HCT116 (cell line): ENCODE measurements around the gene ABCC5. TPM values are rescaled to one million over a fixed set of nuclear protein-coding genes. Genes with fewer than 3 reads are reported as not detected.

Experiments
- ATAC-seq: fragments of 200-7000 bp; cut with Tn5 transposase; 2 replicates; pipeline ENCODE4 v1.9.1; 2020; ENCODE audit warnings: mild to moderate bottlenecking, moderate library complexity
- BruUV-seq: library from RNA; stranded (reverse); fragments of 400-500 nt; replicated peaks from 2 replicates; lab custom pipeline; 2021; lab: Mats Ljungman, UMichigan
- CTCF ChIA-PET: fragments of 300-600 bp; sonication (Branson Sonifier 250); formaldehyde crosslinking; loops from one replicate; lab custom pipeline; 2021; ENCODE audit warnings: antibody characterized with exemption; lab: Charles Lee
- POLR2A ChIA-PET: fragments of 300-600, 350-600 bp; sonication (Branson Sonifier 250); formaldehyde crosslinking; loops from one replicate; lab custom pipeline; 2021; ENCODE audit warnings: antibody characterized with exemption; lab: Charles Lee
- RAD21 ChIA-PET, 2 experiments: fragments of 300-600 bp; sonication (Branson Sonifier 250); formaldehyde crosslinking; loops; one replicate each; lab custom pipeline; 2023; ENCODE audit warnings: low total read pairs in 2 of 2; ENCODE audit not compliant: uncharacterized antibody in 2 of 2, unreplicated experiment in 2 of 2, low non-redundant PET in 1 of 2; lab: Charles Lee
- DNase-seq: peaks from one replicate; pipeline ENCODE4 v3.0.0-alpha.2; 2010; ENCODE audit warnings: low read depth, low spot score
- H2AFZ ChIP-seq: fragments of 200-600 bp; shearing (Covaris generic), sonication (generic); 2 replicates; pipeline ENCODE4 v1.6.1; 2017; ENCODE audit warnings: low read depth, mixed run types, mixed read lengths, antibody characterized with exemption, low read length; ENCODE audit not compliant: poor library complexity, severe bottlenecking
- H3K27ac ChIP-seq: 2 replicates; pipeline ENCODE4 v1.5.1; 2012; ENCODE audit warnings: low read depth, low read length
- H3K27me3 ChIP-seq: fragments of 200-600 bp; sonication (generic); 2 replicates; pipeline ENCODE4 v1.6.1; 2016; ENCODE audit warnings: mixed run types, low read length, mixed read lengths; ENCODE audit not compliant: insufficient read depth
- H3K36me3 ChIP-seq, 2 experiments: fragments of 200-500 bp in 1 of 2; fragments of 200-600 bp in 1 of 2; sonication (Bioruptor generic) in 1 of 2; sonication (generic) in 1 of 2; 2 replicates each; pipeline versions ENCODE4 v1.5.1 to v1.6.1; 2014 to 2016; ENCODE audit warnings: low read length in 2 of 2, inconsistent platforms in 1 of 2, mixed read lengths in 1 of 2, mixed run types in 1 of 2; ENCODE audit not compliant: insufficient read depth in 2 of 2, control insufficient read depth in 1 of 2
- H3K4me1 ChIP-seq, 2 experiments: fragments of 200-600 bp in 1 of 2; sonication (generic) in 1 of 2; 2 replicates each; pipeline versions ENCODE4 v1.5.1 to v1.6.1; 2012 to 2017; ENCODE audit warnings: low read length in 2 of 2, inconsistent platforms in 1 of 2, mild to moderate bottlenecking in 1 of 2, mixed read lengths in 1 of 2, mixed run types in 1 of 2, moderate library complexity in 1 of 2; ENCODE audit not compliant: insufficient read depth in 2 of 2, control insufficient read depth in 1 of 2
- H3K4me2 ChIP-seq: fragments of 200-600 bp; sonication (generic); 2 replicates; pipeline ENCODE4 v1.6.1; 2017; ENCODE audit warnings: mixed run types, low read length, mixed read lengths
- H3K4me3 ChIP-seq, 2 experiments: fragments of 200-600 bp in 1 of 2; sonication (generic) in 1 of 2; replicated peaks in 1 of 2; 2 replicates each; pipeline ENCODE4 v1.5.1; 2011 to 2016; ENCODE audit warnings: low read length in 2 of 2, control low read depth in 1 of 2, low read depth in 1 of 2, mild to moderate bottlenecking in 1 of 2, mixed read lengths in 1 of 2, mixed run types in 1 of 2
- H3K79me2 ChIP-seq: fragments of 200-600 bp; sonication (generic); 2 replicates; pipeline ENCODE4 v1.6.1; 2017; ENCODE audit warnings: mild to moderate bottlenecking, mixed run types, low read length, moderate library complexity, mixed read lengths; ENCODE audit not compliant: insufficient read depth
- H3K9ac ChIP-seq: fragments of 200-600 bp; sonication (generic); 2 replicates; pipeline ENCODE4 v1.6.1; 2016; ENCODE audit warnings: low read length, mixed read lengths
- H3K9me2 ChIP-seq: fragments of 200-600 bp; sonication (generic), shearing (Covaris generic); 2 replicates; pipeline ENCODE4 v1.6.1; 2017; ENCODE audit warnings: mixed run types, mild to moderate bottlenecking, moderate library complexity; ENCODE audit not compliant: insufficient read depth
- H3K9me3 ChIP-seq, 2 experiments: fragments of 200-500 bp in 1 of 2; fragments of 200-600 bp in 1 of 2; sonication (Bioruptor generic) in 1 of 2; sonication (generic) in 1 of 2; 2 replicates each; pipeline ENCODE4 v1.6.1; 2014 to 2017; ENCODE audit warnings: low read length in 2 of 2, mixed read lengths in 2 of 2, inconsistent platforms in 1 of 2, low read depth in 1 of 2, mild to moderate bottlenecking in 1 of 2, mixed run types in 1 of 2, moderate library complexity in 1 of 2; ENCODE audit not compliant: control insufficient read depth in 1 of 2, insufficient read depth in 1 of 2
- H4K20me1 ChIP-seq: fragments of 200-600 bp; sonication (generic), shearing (Covaris generic); 2 replicates; pipeline ENCODE4 v1.6.1; 2017; ENCODE audit warnings: mixed run types, mild to moderate bottlenecking, moderate library complexity; ENCODE audit not compliant: insufficient read depth
- CBX3 ChIP-seq: IDR thresholded peaks from 2 replicates; pipeline ENCODE4 v1.6.1; 2012; ENCODE audit warnings: low read depth
- CEBPB ChIP-seq: IDR thresholded peaks from 2 replicates; pipeline ENCODE4 v1.6.1; 2012; ENCODE audit warnings: low read depth
- CTCF ChIP-seq, 3 experiments: fragments of 200-600 bp in 1 of 3; sonication (generic) in 1 of 3; IDR thresholded peaks in 2 of 3; conservative IDR thresholded peaks in 1 of 3; 2 replicates each; pipeline ENCODE4 v1.5.1; 2012 to 2017; ENCODE audit warnings: low read depth in 2 of 3, low read length in 2 of 3, antibody characterized with exemption in 1 of 3, borderline replicate concordance in 1 of 3, control low read depth in 1 of 3, mild to moderate bottlenecking in 1 of 3, mixed read lengths in 1 of 3, mixed run types in 1 of 3, moderate library complexity in 1 of 3; ENCODE audit not compliant: insufficient read depth in 1 of 3
- ELF1 ChIP-seq: IDR thresholded peaks from 2 replicates; pipeline ENCODE4 v1.6.1; 2012; ENCODE audit warnings: low read depth, borderline replicate concordance
- EZH2phosphoT487 ChIP-seq: fragments of 200-600 bp; IDR thresholded peaks from 2 replicates; pipeline ENCODE4 v1.6.1; 2018; ENCODE audit warnings: antibody characterized with exemption, borderline replicate concordance
- FOSL1 ChIP-seq: IDR thresholded peaks from 2 replicates; pipeline ENCODE4 v1.6.1; 2012; ENCODE audit warnings: low read depth
- JUND ChIP-seq: IDR thresholded peaks from 2 replicates; pipeline ENCODE4 v1.6.1; 2012
- SIN3A ChIP-seq: IDR thresholded peaks from 2 replicates; pipeline ENCODE4 v1.6.1; 2012; ENCODE audit warnings: low read depth
- TCF7L2 ChIP-seq: IDR thresholded peaks from 2 replicates; pipeline ENCODE4 v1.7.0; 2011; ENCODE audit warnings: borderline replicate concordance, inconsistent platforms; ENCODE audit not compliant: insufficient read depth, insufficient read length; ENCODE audit errors: extremely low read depth
- ZFX ChIP-seq: fragments of 450-650 bp; IDR thresholded peaks from 2 replicates; pipeline ENCODE4 v1.6.1; 2017
- intact Hi-C: fragments of 100-400 bp; cut with micrococcal nuclease; formaldehyde crosslinking; loops from 2 replicates; pipeline ENCODE4 v1.10.0; 2022
- total RNA-seq: library from RNA; stranded (reverse); gene quantifications from one replicate; pipeline ENCODE4 v1.2.1, GENCODE V29; 2021; ENCODE audit not compliant: unreplicated experiment

The ABCC5 gene
- total RNA-seq, 1 experiment from 2014 or later = 16.9 TPM

- H3K27me3 ChIP-seq = no peaks in the 10 kb centered on the region
- RAD21 ChIA-PET = no interaction called here
- ATAC-seq = no peak
- TF ChIP-seq CTCF (IDR thresholded peaks at IDR 0.05 in 2 of 3, conservative IDR thresholded peaks at IDR 0.05 in 1 of 3; ENCODE audit: borderline replicate concordance in 1 of 3, insufficient read depth in 1 of 3, low read depth in 2 of 3, low read length in 2 of 3) (no peak), CEBPB (no peak), FOSL1 (no peak), ELF1 (no peak), SIN3A (no peak), TCF7L2 (no peak), CBX3 (no peak), JUND (no peak), ZFX (no peak), EZH2phosphoT487 (no peak)
- TF ChIP-seq, all 23 proteins: peak for 0
- Histone ChIP-seq H3K4me3 (no peak overlapping the region), H3K9me3 (no peaks in the 10 kb centered on the region), H3K9ac (no peak overlapping the region), H3K36me3 (peaks cover 4 to 7% of the 10 kb centered on the region in 2 experiments; a peak in 2 of 4 replicates), H2AFZ (no peak overlapping the region), H3K79me2 (no peaks in the 10 kb centered on the region), H3K9me2 (no peaks in the 10 kb centered on the region), H3K4me2 (no peak overlapping the region), H3K27ac (no peak overlapping the region), H4K20me1 (no peaks in the 10 kb centered on the region), H3K4me1 (no peaks in the 10 kb centered on the region)
- BruUV-seq = no TSS peak
- POLR2A ChIA-PET = no interaction called here
- intact Hi-C loops = no loop called here
- DNase-seq = no peak
- CTCF ChIA-PET = interaction anchor here (1.2 kb wide), 1 partner anchor 31 kb away, joined by 3 read pairs; no protein-coding TSS in a partner anchor
These were observed 30.6 kb downstream of the ABCC5 start for GRCh38 chr3:183987000-183987600.
